Lung (tissue), 12 donors: ENCODE results near the gene ECI2. TPM values are rescaled to one million over a fixed set of nuclear protein-coding genes. Genes with fewer than 3 reads are reported as not detected.
A peak's percentile ranks its signal among the peaks of the same experiment; 100 is the strongest.

Source experiments
- ATAC-seq: fragments of 200-7000 bp; cut with Tn5 transposase; one replicate; pipeline ENCODE4 v1.9.1; 2020; ENCODE audit warnings: moderate number of reproducible peaks; ENCODE audit not compliant: insufficient read depth, low FRiP score
- DNase-seq, 3 donors: peaks; one replicate each; pipeline ENCODE4 v3.0.0-alpha.2; 2013 to 2017
- H3K27ac ChIP-seq, 2 donors: one replicate each; pipeline ENCODE4 v1.5.1; 2013; ENCODE audit warnings: mild to moderate bottlenecking in 2 of 2, moderate library complexity in 2 of 2, control low read depth in 1 of 2, inconsistent platforms in 1 of 2, low read depth in 1 of 2, low read length in 1 of 2
- H3K27me3 ChIP-seq, 3 donors: one replicate each; pipeline ENCODE4 v1.5.1; 2013; ENCODE audit warnings: low read length in 2 of 3; ENCODE audit not compliant: control insufficient read depth in 3 of 3, insufficient read depth in 3 of 3
- H3K36me3 ChIP-seq, 4 donors: one replicate each; pipeline ENCODE4 v1.5.1; 2013; ENCODE audit warnings: low read length in 4 of 4, mild to moderate bottlenecking in 1 of 4, moderate library complexity in 1 of 4; ENCODE audit not compliant: control insufficient read depth in 4 of 4, insufficient read depth in 4 of 4
- H3K4me1 ChIP-seq, 5 donors: one replicate each; pipeline ENCODE4 v1.5.1; 2013; ENCODE audit warnings: low read length in 5 of 5, mild to moderate bottlenecking in 2 of 5, moderate library complexity in 1 of 5; ENCODE audit not compliant: control insufficient read depth in 5 of 5, insufficient read depth in 5 of 5
- H3K4me3 ChIP-seq: one replicate; pipeline ENCODE4 v1.5.1; 2013; ENCODE audit warnings: mild to moderate bottlenecking, control low read depth, moderate library complexity
- H3K9ac ChIP-seq, 2 donors: one replicate each; pipeline ENCODE4 v1.5.1; 2013; ENCODE audit warnings: low read length in 2 of 2, control low read depth in 1 of 2; ENCODE audit not compliant: insufficient read depth in 1 of 2
- H3K9me3 ChIP-seq, 4 donors: one replicate each; pipeline ENCODE4 v1.5.1; 2013; ENCODE audit warnings: low read length in 3 of 4, mild to moderate bottlenecking in 1 of 4, moderate library complexity in 1 of 4; ENCODE audit not compliant: control insufficient read depth in 4 of 4, insufficient read depth in 3 of 4
- CTCF ChIP-seq: IDR thresholded peaks from 2 replicates; pipeline ENCODE4 v1.5.1; 2012; ENCODE audit warnings: mild to moderate bottlenecking; ENCODE audit errors: control extremely low read depth, extremely low read depth
- WGBS, 2 donors: extraction: QIAGEN DNeasy Blood & Tissue Kit; methylation state at CpG; one replicate each; pipeline ENCODE4 v1.1.7; 2013; 5-methylcytosine and 5-hydroxymethylcytosine counted together
- polyA plus RNA-seq, 2 donors: library from polyadenylated mRNA; stranded (reverse); fragments of 200-250 nt; gene quantifications; one replicate each; pipeline ENCODE4 v1.2.1, GENCODE V29; 2013
- total RNA-seq, 2 donors: library from RNA; depleted of rRNA in 1 of 2; stranded (reverse); fragments of >200 nt in 1 of 2; gene quantifications; one replicate each; pipeline ENCODE4 v1.2.1, GENCODE V29; 2014 to 2021
- donor health status: control.
- donor health status: control.
- donor health status: Bipolar disorder and iron deficiency.
- donor health status: healthy.
- donor health status: DM: yes; HTN: yes; CAD: no.

Gene ECI2
- total and polyA plus RNA-seq, 4 donors = 18.9 to 68.0 (median 35.1) TPM

GRCh38 chr6:4155848-4156466, 20.6 kb upstream of the ECI2 start:
- H3K27me3 ChIP-seq = no peaks in the 10 kb centered on the region
- no peak overlapping the region for H3K9ac ChIP-seq
- no peak overlapping the region for H3K27ac ChIP-seq
- TF ChIP-seq CTCF = peak; percentile 75
- H3K4me3 ChIP-seq = no peak overlapping the region
- H3K4me1 ChIP-seq = no peaks in the 10 kb centered on the region
- WGBS, 2 donors = 1 to 2% methylated on average over 6 of the region's 6 CpGs
- DNase-seq (peak; percentile 74 to 90 (median 84)), ATAC-seq (peak; percentile 93)
- H3K36me3 ChIP-seq = no peaks in the 10 kb centered on the region
- H3K9me3 ChIP-seq = no peaks in the 10 kb centered on the region

GRCh38 chr6:4153514-4153985, 18.2 kb upstream of the ECI2 start:
- DNase-seq (no peak), ATAC-seq (no peak)
- Histone ChIP-seq H3K27ac (no peak overlapping the region), H3K9ac (no peak overlapping the region), H3K9me3 (no peaks in the 10 kb centered on the region), H3K4me3 (no peak overlapping the region), H3K27me3 (no peaks in the 10 kb centered on the region), H3K4me1 (no peaks in the 10 kb centered on the region), H3K36me3 (no peaks in the 10 kb centered on the region)
- no peak for TF ChIP-seq CTCF
- 82 to 86% methylated on average over 6 of the region's 6 CpGs for WGBS, 2 donors

GRCh38 chr6:4145083-4145482, 9.7 kb upstream of the ECI2 start:
- no peaks in the 10 kb centered on the region for H3K4me1 ChIP-seq
- no peaks in the 10 kb centered on the region for H3K36me3 ChIP-seq
- no peaks in the 10 kb centered on the region for H3K27me3 ChIP-seq
- WGBS, 2 donors = 90 to 96% methylated on average over 2 of the region's 2 CpGs
- no peak overlapping the region for H3K27ac ChIP-seq
- TF ChIP-seq CTCF = no peak
- no peaks in the 10 kb centered on the region for H3K9me3 ChIP-seq
- H3K4me3 ChIP-seq = no peak overlapping the region
- DNase-seq (no peak), ATAC-seq (no peak)
- no peak overlapping the region for H3K9ac ChIP-seq

- no peaks in the 10 kb centered on the region for H3K9me3 ChIP-seq
- ATAC-seq (no peak), DNase-seq (no peak)
- WGBS, 2 donors = 78 to 82% methylated on average over 3 of the region's 3 CpGs
- peaks cover 0 to 9% (median 3%) of the 10 kb centered on the region in 5 donors for H3K4me1 ChIP-seq
- peaks cover 0 to 2% (median 0%) of the 10 kb centered on the region in 3 donors for H3K27me3 ChIP-seq
- H3K9ac ChIP-seq = no peak overlapping the region
- no peak for TF ChIP-seq CTCF
- no peaks in the 10 kb centered on the region for H3K36me3 ChIP-seq
- no peak overlapping the region for H3K4me3 ChIP-seq
- no peak overlapping the region for H3K27ac ChIP-seq
Measured at GRCh38 chr6:4139272-4139671, 3.9 kb upstream of the ECI2 start.
